GM19324 (cell line): ENCODE data around the gene ZSCAN2.
A peak's percentile ranks its signal among the peaks of the same experiment; 100 is the strongest.
"Not testable (repeated sequence)": the region's sequence is repeated elsewhere in the genome, so short reads cannot be mapped to it uniquely, and the experiment has no call there.

Source experiments
- ATAC-seq: cut with Tn5 transposase; IDR thresholded peaks from one replicate; pipeline ENCODE4 v1.9.1; 2021; ENCODE audit warnings: mild to moderate bottlenecking, moderate library complexity; ENCODE audit not compliant: unreplicated experiment, low FRiP score

ZSCAN2 gene

DNA sequence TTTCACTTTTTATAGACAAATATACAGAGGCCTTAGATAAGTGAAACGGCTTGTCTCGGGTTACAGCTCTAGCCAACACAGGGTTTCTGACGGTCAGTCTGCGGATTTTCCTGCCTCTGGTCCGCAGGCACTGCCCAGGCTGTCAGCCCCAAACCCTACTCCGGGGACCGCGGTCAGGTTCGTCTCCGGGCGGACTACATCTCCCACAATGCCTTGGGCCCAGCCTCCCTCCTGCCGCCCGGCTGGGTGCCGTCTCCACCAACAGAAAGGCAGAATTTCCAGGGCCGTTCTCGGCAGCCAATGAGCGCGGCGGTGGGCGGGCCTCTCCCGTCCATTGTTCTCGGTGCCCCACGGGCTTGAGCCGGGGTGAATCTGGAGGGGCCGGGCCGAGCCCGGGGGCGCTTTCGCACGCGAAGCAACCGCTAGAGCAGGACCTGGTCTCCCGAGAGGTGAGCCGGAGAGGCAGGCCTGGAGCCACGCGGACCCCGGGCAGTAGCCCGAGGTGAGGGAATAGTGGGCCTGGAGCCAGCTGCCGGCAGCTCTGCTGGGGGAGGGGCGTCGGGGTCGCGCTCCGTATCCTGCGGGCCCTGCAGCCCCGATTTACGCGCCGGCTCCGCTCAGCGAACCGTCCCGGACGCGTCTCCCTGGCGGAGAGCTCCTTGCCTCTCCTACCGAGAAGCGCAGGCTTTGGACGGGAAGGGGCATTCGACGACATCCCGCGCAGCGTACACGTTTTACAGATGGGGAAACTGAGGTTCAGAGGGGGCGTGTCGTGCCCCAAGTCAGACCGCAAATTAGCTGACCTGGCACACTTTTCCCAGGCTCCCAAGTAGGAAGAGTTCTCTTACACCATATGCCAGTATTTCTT is at the start of gene ZSCAN2:
Gene ZSCAN2 (plus strand): TSS at position 323 of the 868 bp plus-strand sequence. CDS start 2,919 bp downstream, outside the sequence.
- peak; percentile 96 for ATAC-seq

GRCh38 chr15:84551624-84552023 is 49.2 kb upstream of the ZSCAN2 start:
- ATAC-seq = not testable (repeated sequence)

- ATAC-seq = no peak
Measured at GRCh38 chr15:84552896-84553295, 47.9 kb upstream of the ZSCAN2 start.

- ATAC-seq = not testable (repeated sequence)
Measured at GRCh38 chr15:84556690-84557089, 44.1 kb upstream of the ZSCAN2 start.

DNA sequence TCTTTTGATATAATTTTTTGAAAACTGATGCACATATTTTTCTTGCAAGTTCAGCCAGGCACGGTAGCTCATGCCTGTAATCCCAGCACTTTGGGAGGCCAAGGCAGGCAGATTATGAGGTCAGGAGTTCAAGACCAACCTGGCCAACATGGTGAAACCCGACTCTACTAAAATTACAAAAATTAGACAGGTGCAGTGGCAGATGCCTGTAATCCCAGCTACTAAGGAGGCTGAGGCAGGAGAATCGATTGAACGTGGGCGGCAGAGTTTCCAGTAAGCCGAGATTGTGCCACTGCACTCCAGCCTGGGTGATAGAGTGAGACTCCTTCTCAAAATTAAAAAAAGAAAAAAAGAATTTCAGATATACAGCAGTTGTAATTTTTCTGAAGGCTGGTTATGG is 32.8 kb upstream of the ZSCAN2 start:
- ATAC-seq = not testable (repeated sequence)

GRCh38 chr15:84570164-84570735 is 30.6 kb upstream of the ZSCAN2 start:
- no peak for ATAC-seq

DNA sequence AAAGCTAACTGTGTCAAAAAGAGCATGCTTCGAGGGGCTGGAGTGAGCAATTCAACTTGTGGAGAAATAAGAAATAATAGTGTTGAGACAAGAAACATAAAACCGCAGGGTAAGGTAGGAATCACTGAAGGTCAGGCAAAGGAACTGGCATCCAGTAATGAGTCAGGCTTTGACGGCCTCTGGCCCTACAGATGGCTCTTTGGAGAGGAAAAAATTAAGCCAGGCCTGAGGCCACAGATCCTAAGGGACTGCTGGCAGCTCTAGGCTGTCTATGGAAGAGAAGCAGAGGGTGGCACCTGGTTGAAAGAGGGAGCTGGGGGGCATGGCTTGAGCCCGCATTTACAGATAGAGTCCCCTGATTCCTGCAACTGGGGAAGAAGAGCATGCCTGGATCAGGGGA is 28.6 kb upstream of the ZSCAN2 start:
- no peak for ATAC-seq

DNA sequence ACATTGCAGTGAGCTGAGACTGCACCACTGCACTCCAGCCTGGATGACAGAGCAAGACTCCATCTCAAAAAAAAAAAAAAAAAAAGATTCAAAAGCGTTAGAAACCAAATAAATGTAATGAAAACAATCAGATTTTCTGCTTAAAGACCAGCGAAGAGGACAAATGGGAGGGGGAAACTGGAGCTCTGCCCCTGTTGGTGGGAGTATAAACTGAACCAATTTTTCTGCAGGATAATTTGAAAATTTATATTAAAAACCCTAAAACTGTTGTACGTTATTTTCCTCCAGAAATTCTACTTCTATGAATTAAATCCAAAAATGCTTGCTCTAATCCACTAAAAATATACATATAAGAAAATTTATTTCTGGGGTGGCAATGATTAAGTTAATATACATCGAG is 25.3 kb upstream of the ZSCAN2 start:
- ATAC-seq = no peak

GRCh38 chr15:84577891-84578290 is 22.9 kb upstream of the ZSCAN2 start:
- not testable (repeated sequence) for ATAC-seq

DNA sequence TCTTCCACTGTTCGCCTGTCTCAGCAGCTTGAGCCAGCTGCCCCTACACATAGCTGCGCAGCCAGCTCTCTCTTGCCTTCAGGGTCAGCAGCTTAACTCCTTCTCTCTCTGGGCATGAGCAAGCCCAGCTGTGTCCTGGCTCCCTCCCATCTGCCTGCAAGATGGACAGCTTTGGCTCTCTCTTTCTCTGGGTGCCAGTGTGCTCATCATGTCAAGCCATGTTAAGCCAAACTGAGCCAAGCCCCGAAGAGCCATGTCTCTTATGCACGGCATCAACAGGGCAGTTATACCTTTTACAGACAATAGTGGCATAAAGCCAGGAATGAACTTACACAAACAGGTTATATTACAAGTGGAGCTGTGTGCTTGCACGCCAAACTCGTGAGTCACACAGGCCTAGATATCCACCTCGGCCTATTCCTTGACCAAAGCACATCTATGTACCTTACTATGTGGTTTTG is 21.5 kb upstream of the ZSCAN2 start:
- ATAC-seq = not testable (repeated sequence)

DNA sequence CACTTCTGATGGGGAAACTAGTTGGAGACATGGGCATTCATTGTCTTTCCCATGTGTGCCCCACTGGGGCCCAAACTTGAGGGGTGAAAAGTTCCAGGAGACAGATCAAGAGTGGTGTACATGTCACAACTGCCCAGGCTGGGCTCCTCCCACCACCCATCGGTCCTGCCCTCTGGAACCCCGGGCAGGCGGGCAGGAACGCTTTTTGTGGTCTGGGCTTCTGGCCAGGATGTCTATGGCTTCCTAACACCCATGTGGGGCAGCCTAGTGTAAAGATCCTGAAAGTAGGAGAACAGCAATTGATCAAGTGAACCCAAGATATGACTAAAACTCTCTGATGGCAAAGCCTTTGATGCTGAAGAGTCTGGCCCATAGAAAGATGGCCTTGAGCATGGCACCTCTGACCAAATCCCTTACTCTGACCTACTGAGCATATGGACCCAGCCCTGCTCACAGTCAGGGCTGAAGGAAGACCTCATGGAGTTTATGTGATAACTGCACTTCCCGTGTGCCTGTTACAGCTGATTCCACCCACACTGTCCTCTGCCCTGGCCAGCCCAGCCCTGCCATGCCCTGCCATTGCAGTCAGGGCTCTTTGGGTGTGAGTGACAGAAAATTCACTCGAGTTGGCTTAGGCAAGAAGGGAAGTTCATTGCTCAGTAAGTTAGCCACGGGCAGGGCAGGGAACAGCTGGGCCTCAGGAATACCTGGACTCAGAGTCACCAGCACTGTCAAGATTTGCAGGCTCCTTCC is 19.0 kb upstream of the ZSCAN2 start:
- not testable (repeated sequence) for ATAC-seq

- no peak for ATAC-seq
Measured at GRCh38 chr15:84582583-84583157, 18.1 kb upstream of the ZSCAN2 start.

DNA sequence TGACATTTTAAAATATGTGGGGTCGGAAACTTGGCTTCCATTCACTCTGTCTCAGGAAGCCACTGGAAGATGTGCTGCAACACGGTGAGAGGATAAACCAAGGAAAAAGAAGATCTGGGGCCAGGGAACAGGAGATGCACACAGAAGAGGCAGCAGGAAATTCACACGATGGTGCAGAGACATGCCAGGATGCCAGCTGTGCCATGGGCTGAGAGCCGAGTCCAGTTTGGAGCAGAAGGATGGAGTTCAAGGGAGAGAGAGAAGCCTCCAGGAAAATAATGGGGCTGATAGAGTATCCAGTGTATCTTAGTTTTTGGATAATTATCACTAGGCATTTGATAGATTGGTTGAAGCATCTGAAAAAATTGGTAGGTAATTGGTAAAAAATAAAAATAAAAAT is 16.9 kb upstream of the ZSCAN2 start:
- not testable (repeated sequence) for ATAC-seq

DNA sequence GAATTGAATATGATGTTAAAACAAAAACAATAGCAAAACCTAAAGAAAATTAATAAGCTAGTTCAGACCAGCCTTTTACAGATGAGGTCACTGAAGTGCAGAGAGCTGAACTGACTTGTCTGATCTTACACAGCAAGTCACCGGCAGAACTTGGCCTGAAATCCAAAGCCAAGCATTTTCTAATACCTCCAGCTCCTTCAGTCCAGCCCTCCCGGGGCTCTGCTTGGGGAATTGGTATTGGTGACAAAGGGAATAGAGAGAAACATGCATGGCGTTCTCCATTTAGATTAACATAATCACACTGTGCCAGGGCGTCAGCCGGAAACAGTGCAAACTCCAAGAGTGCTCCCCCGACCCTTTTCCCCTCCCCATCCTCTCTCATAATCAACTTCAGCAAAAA is 14.1 kb upstream of the ZSCAN2 start:
- no peak for ATAC-seq

DNA sequence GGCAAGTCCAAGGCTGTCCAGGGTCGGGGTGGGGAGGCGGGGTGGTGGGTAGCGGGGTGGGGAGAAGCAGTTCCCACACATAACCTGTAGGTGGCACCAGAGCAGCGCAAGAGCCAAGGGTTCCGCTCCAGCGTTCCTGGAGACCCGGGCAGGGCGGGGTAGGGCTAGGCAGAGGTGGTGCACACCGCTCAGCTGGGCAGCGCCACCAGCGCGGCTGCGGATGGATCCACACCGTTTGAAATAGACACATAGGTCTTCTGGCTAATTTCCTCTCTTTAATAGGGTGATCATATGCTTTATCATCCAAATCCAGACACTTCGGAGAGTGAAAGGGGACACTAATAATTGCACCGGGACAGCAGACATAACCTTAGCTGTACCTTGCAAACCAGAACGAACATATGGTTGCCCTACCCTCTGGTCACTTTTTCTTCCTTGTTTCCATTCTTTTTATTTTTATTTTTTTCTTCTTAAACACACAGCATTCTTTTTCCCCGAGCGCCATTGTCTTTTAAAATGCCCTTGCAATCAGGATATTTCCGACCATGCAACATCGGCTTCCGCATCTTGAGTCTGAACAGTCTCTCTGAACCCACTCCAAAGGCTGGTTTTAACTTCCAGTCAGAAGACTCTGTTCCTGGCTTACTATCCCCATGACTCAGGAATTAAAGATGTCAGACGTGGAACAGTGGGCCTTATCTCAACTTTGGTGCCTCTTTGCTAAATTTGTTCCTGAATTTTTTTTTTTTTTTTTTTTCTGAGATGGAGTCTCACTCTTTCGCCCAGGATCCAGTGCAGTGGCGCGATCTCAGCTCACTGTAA is 12.5 kb upstream of the ZSCAN2 start:
- ATAC-seq = peak; percentile 89

DNA sequence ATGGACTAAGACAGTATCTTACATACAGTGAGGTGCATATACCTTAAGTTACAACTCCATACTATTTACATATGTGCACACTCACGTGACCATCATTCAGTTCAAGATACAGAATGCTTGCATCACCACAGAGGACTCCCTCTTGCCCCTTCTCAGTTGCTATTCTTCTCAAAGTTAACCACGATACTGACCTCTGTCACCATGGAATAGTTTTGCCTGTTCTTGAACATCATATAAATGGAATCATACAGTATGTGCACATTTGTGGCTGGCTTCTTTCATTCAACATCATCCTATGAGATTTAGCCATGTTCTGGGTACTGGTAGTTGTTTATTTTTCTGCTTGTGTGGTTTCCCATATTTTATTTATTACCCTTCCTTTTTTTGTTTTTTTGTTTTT is 10.4 kb upstream of the ZSCAN2 start:
- no peak for ATAC-seq

GRCh38 chr15:84591815-84592214 is 9.0 kb upstream of the ZSCAN2 start:
- no peak for ATAC-seq

GRCh38 chr15:84594617-84595290 is 6.1 kb upstream of the ZSCAN2 start:
- ATAC-seq = no peak

DNA sequence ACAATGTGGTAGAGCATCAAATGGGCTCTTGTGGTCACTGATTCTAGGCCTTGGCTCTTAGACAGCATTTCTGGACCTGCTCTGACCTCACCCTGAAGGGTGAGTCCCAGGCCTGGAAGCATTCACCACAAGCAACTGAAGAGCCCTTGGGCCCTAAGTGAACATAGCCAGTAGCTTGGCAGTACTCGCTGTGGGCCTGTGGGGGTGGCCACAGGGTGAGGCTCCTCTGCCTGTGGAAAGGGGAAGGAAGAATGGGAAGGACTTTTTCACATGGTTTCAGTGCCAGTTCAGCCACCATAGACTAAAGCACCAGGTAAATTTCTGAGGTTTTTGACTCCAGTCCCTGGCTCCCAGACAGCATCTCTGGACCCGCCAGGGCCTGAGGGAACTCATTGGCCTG is 5.1 kb upstream of the ZSCAN2 start:
- ATAC-seq = no peak
